ENCODE data around the gene NLRP10.
"Not testable (repeated sequence)": the region's sequence is repeated elsewhere in the genome, so short reads cannot be mapped to it uniquely, and the experiment has no call there.

The NLRP10 gene, protein sequence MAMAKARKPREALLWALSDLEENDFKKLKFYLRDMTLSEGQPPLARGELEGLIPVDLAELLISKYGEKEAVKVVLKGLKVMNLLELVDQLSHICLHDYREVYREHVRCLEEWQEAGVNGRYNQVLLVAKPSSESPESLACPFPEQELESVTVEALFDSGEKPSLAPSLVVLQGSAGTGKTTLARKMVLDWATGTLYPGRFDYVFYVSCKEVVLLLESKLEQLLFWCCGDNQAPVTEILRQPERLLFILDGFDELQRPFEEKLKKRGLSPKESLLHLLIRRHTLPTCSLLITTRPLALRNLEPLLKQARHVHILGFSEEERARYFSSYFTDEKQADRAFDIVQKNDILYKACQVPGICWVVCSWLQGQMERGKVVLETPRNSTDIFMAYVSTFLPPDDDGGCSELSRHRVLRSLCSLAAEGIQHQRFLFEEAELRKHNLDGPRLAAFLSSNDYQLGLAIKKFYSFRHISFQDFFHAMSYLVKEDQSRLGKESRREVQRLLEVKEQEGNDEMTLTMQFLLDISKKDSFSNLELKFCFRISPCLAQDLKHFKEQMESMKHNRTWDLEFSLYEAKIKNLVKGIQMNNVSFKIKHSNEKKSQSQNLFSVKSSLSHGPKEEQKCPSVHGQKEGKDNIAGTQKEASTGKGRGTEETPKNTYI

DNA sequence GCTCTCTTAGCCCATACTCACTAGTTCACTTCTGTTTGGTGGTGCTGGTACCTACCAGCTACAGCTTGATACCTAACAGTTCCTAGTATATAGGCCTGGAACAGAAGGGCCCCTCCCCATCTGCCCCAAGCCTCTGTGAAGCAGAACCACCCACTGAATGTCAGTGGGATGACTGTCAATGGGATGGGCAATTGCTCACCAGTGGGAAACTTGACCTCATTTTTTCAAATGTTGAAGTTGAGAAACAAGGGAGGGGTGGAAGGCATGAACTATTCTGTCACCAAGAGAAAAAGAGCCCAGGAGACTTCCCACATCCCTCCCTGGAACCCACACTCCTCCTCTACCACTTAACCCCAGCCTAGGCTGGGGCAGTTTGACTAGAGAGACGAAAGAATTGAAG lies at the start of gene NLRP10:
Gene NLRP10, minus strand, starts transcription at position 62 of the 400 bp plus-strand sequence. CDS start 1,952 bp downstream, outside the sequence.
- no peak for DNase-seq (ENCODE audit: low read depth)

DNA sequence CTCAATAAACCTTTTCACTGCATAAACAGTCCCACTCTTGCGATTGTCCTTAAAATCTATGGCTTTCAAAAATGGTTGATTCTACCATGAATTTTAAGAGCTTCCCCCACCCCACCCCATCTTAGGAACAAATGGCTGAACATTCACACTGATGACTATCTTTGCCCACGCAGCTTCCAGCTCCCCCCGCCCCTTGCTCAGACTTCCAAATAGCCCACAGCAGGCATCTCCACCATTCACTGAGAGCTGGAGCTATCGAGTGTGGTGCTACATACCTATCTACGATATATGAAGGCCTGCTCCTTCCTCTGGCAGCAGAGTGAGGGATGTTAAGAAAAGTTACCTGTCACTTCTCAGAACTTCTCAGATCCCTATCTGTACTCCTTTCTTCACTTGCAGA lies 48.6 kb upstream of the NLRP10 start:
- no peak for DNase-seq (ENCODE audit: low read depth)

DNA sequence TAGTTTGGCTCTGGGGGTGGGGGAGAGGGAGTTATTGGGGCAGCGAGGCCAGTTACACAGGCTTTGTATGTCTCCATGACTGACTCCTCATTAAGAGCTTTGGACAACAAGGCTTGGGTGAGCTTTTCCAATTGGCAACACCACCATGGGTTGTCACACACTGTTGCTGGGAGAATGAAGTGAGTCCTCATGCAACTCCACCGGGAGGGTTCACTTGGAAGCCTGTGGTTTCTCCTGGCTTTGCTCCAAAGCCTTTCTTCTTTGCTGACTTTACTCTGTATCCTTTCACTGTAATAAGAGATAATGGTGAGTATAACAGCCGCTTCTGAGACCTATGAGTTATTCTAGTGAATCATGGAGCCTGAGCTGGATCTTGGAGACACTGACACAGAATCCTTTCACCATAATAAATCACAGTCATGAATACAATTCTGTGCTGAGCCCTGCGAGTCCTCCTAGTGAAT lies 46.8 kb upstream of the NLRP10 start:
- no peak for DNase-seq (ENCODE audit: low read depth)

DNA sequence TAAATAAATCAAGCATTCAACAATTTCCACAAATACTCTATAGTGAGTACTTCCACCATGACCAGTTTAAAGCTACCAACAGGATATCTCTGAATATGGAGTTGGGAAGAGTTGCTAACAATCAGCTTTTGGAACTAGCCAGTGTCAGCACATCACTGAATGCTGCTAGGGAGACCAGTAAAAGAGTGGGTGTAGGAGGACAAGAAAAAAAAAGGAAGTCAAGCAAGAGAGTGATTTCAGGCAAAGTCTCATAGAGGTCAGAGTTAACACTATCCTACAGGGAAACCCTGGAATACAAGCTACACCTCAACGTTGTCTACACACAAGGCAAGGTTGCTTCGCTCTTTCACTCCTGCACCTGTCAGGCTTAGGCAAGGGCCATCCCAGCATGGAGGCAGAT lies 46.1 kb upstream of the NLRP10 start:
- no peak for DNase-seq (ENCODE audit: low read depth)

DNA sequence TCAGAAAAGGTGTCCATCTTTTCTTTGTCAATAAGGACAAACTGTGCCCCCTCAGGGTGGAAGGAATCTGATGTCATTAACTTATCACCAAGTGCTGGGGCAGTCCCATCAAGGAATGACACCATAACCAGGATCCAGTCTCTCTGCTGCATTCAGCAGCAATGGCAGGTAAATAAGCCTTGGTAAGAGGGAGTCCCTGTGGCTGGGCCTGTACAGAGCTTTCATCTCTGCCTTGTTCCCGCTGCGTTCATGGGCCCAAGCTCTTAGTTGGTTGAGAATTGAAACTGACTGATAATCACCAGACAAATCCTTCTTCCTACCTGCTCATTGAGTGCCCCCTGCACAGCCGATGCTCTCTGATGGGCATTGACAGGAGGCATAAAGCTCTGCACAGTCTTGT lies 44.6 kb upstream of the NLRP10 start:
- DNase-seq (ENCODE audit: low read depth) = no peak

DNA sequence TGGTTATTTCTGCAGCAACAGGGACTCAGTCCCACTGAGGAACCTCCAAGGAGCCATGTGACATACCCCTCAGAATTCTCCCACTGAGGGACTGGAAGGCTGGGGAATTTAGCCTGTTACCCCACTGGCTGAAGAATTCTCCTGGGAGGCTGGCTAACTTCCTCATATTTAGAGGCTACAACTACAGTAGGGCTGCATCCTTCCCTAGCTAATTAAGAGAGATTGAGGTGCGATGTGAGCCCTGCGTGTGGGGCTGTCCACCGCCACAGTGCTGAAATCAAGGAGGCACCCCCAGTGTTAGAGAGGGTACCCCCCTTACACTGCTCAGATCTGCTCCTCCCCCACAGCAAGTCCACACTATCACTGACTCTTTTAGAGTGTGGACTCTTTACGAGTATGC lies 43.0 kb upstream of the NLRP10 start:
- DNase-seq (ENCODE audit: low read depth) = no peak

DNA sequence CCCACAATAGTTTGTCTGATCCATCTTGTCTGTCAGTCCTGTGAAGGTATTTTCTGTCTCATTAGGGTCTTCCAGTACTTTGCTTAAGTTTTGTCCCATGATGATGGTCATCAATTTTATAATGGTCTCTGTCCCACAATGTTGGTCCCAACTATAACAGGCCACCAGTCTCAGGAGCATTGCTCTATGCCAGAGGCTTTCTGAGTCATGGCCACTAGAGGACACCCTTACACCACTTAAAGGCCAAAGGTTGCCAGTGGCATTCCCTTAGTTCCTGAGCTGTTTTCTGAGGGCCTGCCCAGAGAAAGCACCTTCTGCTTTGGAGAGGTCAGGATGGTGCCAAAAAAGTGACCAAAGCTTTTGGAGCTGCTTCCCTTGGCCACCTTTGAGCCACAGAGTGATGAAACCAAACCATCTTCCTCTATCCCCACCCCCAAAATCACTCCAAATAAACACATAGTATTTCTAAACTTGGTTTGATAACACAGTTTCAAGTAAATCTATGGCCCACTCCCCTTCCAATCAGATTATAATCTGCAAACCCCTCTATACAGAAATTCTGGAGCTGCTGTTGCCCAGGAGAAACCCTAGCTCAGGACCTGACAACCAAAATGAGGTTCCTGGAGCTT lies 41.2 kb upstream of the NLRP10 start:
- no peak for DNase-seq (ENCODE audit: low read depth)

DNA sequence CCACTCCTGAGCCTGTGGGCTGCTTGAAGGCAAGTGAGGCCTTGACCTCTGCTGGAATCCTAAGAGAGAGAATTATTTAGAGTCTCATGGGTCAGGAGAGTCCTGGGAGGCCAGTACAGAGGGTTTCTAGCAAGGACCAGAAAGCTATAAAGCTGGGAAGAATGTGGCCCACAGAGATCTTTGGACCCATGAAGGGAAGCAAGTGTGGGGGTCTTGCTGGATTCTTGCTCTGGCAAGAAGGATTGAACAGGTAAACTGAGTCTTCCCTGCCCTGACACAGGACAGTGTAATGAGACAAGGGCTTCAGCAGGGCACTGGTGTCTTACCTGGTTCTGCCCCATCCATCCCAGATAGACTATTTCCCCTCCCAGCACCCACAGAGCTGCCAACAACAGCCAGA lies 40.3 kb upstream of the NLRP10 start:
- DNase-seq (ENCODE audit: low read depth) = no peak

DNA sequence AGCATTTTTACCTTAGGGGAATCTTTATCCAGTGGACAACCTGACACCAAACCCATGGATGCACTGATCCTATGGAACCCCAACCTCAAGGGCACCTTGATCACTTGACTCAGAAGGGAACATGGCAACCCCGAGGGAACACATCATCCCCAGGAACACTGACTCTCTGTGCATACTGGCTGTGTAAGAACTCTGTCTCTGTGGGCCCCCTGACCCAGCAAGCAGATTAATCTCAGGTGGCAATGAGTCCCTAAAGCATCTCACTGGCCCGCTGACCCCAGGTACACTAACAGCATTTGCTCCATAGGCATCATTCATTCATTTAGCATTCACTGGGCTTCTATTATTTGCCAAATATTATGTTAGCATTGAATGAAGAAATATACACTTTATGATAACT lies 38.8 kb upstream of the NLRP10 start:
- DNase-seq (ENCODE audit: low read depth) = no peak

DNA sequence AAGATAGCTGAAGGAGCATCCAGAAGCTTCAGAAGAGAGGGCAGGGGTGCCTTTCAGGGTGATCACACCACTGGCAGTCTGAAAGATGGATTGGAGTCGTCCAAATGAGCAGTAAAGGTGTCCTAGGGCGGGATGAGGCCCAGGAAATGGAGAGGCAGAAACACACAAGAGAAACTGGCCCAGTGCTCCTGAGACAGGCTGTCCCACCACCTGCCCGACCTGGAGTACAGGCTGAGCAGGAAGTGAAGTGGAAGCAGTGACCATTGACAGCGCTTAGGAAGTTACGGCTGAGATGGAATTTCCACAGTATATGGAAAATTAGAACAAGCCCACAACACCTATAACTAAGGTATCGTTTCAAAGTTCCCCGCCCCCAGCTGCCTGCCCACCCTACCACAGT lies 37.9 kb upstream of the NLRP10 start:
- no peak for DNase-seq (ENCODE audit: low read depth)

DNA sequence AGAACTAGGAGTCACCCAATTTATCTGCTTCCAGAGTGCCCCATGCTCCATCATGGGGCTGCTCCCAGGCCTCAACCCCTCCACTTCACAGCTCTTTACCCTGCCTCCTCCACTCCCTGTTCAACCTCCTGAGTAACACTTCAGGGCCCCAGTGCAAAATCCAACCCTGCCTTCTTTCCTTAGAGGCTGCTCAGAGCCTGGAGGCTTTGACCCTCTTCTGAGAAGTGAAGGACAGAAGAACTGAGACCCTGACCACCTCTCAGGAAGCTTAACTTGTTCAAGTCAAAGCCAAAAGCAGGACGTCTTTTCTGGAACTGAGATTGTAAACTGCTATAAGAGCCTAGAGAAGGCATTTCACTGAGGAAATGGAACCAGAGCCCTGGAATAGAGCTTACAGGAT lies 37.4 kb upstream of the NLRP10 start:
- DNase-seq (ENCODE audit: low read depth) = no peak

DNA sequence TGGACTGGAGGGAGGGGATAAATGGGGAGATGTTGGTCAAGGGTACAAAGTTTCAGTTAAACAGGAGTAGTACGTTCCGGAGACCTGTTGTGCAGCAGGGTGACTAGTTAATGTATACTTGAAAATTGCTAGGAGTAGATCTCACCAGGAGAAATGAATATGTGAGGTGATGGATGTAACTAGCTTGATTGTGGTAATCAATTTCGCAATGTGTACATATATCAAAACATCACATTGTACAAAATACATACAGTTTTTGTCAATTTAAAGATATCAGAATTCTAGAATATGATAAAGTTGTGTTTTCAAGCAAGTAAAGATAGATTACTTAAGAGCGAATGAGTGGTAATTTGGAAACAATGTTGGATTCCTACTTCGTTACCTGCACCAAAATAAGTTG lies 35.1 kb upstream of the NLRP10 start:
- DNase-seq (ENCODE audit: low read depth) = no peak

DNA sequence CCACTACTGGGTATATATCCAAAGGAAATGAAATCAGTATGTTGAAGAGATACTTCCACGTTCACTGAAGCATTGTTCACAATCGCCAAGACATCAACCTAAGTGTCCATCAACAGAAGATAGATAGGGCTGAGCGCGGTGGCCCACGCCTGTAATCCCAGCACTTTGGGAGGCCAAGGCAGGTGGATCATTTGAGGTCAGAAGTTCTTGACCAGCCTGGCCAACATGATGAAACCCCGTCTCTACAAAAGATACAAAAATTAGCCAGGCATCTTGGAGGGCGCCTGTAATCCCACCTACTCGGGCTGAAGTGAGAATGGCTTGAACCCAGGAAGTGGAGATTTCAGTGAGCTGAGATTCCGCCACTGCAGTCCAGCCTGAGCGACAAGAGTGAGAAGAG lies 34.5 kb upstream of the NLRP10 start:
- DNase-seq (ENCODE audit: low read depth) = no peak

DNA sequence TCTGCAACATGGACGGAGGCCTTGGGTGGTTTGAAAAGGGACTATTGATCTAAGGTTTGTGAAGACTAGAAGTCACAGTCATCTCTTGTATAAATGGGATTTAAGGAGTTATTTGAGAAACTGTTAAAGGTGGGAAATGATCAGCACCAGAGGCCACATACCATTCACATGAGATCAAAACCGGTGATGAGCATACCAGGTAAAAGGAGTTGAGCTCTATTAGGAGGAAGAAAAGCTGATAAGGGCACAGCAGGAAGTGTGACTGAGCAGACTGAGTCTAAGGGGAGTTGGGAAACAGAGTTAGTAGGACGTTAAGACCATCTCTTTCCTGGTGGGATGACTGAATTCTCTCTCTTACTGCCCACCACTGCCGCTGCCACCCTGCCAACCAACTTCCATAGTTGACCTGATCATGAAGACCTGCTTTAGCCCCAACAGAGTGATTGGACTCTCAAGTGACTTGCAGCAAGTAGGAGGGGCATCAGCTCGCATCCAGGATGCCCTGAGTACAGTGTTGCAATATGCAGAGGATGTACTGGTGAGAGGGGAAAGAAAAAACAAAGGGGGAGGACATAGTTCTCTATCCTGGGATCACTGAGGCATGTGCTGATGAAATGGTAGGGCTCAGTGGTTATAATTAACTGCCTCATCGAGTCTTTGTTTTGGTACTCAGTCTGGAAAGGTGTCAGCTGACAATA lies 29.5 kb upstream of the NLRP10 start:
- no peak for DNase-seq (ENCODE audit: low read depth)

DNA sequence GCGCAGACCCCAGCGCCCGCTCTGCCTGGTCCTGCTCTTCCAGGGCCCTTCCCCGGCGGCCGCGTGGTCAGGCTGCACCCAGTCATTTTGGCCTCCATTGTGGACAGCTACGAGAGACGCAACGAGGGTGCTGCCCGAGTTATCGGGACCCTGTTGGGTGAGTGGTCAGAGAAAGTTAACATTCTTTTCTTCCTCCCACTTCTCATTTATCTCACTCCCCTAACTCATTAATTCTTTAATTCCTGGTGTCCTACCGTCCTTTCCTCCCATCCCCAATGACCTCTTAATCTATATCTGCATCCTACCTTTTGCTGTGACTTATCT lies 22.3 kb upstream of the NLRP10 start:
- not testable (repeated sequence) for DNase-seq (ENCODE audit: low read depth)

DNA sequence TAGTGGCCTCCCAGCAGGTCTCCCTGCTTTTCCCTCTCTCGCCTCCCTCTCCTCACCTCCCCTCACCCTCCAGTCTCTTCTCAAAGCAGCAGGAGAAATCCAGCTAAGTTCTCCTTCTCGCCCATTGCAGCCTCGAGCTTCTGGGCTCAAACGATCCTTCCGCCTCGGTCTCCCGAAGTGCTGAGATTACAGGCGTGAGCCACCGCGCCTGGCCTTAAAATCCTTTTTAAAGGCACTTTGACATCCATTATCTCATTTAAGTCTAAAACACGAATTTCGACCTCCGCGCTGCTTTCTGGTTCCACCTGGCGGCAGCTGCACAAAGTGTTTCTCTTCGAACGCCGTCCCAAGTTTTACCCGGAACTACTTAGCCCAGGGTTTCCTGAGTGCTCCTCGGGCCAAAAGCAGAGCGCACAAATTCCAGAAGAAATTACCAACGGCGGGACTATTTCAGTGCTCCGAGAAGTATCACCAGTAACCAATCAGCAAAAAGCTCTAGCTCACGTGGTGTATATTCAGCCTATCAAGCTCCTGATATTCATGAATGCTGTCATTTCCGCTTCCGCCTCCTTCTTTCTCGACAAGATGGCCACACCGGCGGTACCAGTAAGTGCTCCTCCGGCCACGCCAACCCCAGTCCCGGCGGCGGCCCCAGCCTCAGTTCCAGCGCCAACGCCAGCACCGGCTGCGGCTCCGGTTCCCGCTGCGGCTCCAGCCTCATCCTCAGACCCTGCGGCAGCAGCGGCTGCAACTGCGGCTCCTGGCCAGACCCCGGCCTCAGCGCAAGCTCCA lies 21.7 kb upstream of the NLRP10 start, which contains the start of gene EIF3F:
Gene EIF3F, plus strand, starts transcription at position 570 of the 792 bp plus-strand sequence. Its CDS starts 16 bp downstream, at position 586.
- DNase-seq (ENCODE audit: low read depth) = peak; percentile 63

DNA sequence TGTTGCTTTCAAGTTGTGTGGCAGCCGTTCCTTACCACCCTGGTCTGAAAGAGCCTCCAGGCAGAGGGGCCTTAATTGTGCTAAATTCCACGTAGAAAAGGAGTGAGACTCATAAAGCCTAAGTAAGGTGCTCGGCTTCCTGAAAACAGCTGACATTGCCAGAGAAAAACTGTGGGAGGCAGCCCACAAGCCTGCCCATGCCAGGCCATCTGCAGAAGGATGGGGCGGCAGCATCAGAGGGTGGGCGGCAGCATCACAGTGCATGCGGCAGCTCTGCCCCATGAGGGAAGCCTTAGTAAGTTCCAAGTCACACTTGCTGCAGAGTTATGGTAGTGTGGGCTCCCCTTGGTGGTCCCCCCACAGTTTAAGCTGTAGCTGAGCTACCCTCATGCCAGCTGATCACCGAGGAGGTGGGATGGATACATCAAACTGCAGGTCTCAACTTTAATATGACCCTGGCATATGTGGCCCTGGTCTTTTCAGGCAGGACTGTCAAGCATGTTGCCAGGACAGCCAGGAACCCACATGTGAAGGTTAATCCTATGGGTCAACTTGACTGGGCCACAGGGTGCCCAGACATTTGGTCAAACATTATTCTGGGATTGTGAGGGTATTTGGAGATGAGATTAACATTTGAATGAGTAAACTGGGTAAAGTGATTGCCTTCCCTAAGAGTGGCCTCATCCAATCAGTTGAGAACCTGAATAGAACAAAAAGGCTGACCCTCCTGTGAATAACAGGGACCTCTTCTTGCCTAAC lies 18.8 kb upstream of the NLRP10 start:
- no peak for DNase-seq (ENCODE audit: low read depth)

DNA sequence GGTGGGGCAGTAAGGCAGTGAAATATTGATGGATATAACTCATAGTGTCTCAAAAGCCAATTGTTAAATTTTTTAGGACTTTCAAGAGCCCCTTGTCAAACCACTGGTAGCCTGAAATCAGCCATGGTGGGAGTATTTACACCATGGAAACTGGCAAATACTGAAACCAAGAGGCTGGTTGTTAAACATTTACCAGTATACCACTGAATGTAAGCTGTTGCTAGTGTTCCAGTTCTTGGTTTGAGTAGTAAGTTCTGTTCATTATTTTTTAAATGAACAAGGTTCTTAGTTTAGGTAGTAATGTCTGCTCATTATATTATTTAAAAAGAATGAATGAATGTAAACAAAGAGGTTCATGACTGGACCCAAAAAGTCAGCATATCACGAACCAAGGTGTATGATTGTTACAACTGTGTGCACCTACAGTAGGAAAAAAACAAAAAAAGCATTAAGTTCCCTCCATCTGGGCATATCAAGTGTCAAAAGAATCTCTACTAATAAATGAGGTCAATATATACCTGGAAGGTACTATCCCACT lies 17.4 kb upstream of the NLRP10 start:
- DNase-seq (ENCODE audit: low read depth) = no peak

DNA sequence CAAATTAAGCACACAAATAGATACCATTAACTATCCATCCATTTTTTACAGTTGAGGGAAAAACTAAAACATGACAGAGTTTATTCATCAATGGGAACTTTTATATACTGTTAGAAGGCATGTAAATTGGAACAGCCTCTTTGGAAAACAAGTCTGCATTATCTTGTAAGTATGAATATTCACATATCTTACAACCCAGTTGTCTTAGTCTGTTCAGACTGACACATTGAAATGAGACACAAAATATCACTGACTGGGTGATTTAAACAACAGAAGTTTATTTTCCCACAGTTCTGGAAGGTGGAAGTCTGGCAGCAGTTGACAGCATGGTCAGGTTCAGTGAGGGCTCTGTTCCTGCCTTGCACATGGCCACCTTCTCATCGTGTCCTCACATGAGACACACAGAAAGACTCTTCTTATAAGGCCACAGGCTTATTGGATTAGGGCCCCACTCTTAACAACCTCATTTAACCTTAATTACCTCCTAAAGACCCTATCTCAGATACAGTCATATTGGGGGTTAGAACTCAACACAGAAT lies 16.4 kb upstream of the NLRP10 start:
- no peak for DNase-seq (ENCODE audit: low read depth)

DNA sequence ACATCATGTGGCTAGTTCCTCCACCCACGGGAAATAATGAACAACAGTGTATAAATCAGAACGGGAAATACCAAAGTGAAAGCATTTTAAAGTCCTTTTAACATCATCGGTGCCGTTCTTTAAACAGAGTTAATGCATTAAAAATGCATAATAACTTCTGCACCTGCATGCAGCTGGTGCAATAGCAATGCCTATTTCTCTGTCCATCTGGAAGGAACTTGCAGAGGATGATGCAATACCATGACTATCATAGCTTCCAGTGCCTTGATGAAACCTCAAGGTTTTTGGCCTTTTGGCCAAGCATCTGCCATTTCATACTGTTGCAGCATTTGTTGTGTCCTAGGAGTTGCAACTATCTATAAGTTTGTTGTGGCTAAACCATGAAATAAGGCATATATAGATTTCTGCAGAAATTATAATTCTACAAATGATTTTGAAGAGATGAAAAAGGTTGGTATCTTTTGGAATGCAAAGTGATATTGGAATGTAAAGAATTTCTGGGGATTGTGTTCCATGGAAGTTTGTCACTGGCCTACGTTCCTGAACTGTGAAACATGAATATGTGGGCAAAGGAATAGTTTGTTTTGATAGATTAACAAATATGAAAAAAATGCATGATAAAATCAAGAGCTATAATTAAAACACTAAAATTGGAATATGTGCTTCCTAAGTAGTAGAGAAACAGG lies 12.1 kb upstream of the NLRP10 start:
- DNase-seq (ENCODE audit: low read depth) = no peak

Measured in stimulated activated CD8-positive, alpha-beta memory T cell treated with anti-CD3 and anti-CD28 coated beads, Interleukin-7, amount 100 ng/mL, for 24 hours (primary cell).